Pancreas (tissue), 10 donors: ENCODE results near the gene ZNHIT6. TPM values are rescaled to one million over a fixed set of nuclear protein-coding genes. Genes with fewer than 3 reads are reported as not detected.
"Not testable (repeated sequence)": the region's sequence is repeated elsewhere in the genome, so short reads cannot be mapped to it uniquely, and the experiment has no call there.

Experiments
- ATAC-seq, 4 donors: fragments of 200-7000 bp; cut with Tn5 transposase; one replicate each; pipeline versions ENCODE4 v1.8.0 to v1.9.1; 2020; ENCODE audit warnings: mild to moderate bottlenecking in 4 of 4, moderate library complexity in 4 of 4
- DNase-seq, 6 donors: peaks; one replicate each; pipeline ENCODE4 v3.0.0-alpha.2; 2020
- FAIRE-seq: peaks from 2 replicates; lab custom pipeline; 2012; peaks lifted over from hg19 to GRCh38; lab: Jason Lieb, UNC
- H3K27ac ChIP-seq, 4 donors: fragments of 200-600 bp; sonication (generic); 1 replicate in 3 of 4; 2 replicates in 1 of 4; pipeline versions ENCODE4 v1.5.0 to v1.8.0; 2020
- H3K27me3 ChIP-seq, 4 donors: fragments of 200-600 bp; one replicate each; pipeline ENCODE4 v1.8.0; 2021
- H3K36me3 ChIP-seq, 3 donors: fragments of 200-600 bp; sonication (generic) in 1 of 3; one replicate each; pipeline versions ENCODE4 v1.5.0 to v1.8.0; 2020 to 2021
- H3K4me1 ChIP-seq, 3 donors: fragments of 200-600 bp; one replicate each; pipeline ENCODE4 v1.8.0; 2021
- H3K4me3 ChIP-seq, 4 donors: fragments of 200-600 bp; sonication (generic) in 2 of 4; one replicate each; pipeline versions ENCODE4 v1.5.0 to v1.8.0; 2020 to 2021
- H3K9me3 ChIP-seq, 4 donors: fragments of 200-600 bp; one replicate each; pipeline ENCODE4 v1.8.0; 2021
- CTCF ChIP-seq, 4 donors: fragments of 200-600 bp; sonication (generic) in 3 of 4; IDR thresholded peaks; one replicate each; pipeline versions ENCODE4 v1.5.0 to v1.8.0; 2021; ENCODE audit warnings: antibody characterized with exemption in 4 of 4
- WGBS, 2 donors: extraction: QIAGEN DNeasy Blood & Tissue Kit; methylation state at CpG; one replicate each; pipeline ENCODE4 v1.1.7; 2013; 5-methylcytosine and 5-hydroxymethylcytosine counted together
- intact Hi-C, 3 donors: fragments of 100-400 bp; cut with DNase I; formaldehyde crosslinking; loops; one replicate each; pipeline versions ENCODE4 v1.11.1 to v1.14.2; 2022
- polyA plus RNA-seq, 2 donors: library from polyadenylated mRNA; stranded (reverse); fragments of 200-250 nt; gene quantifications; one replicate each; pipeline ENCODE4 v1.2.3, GENCODE V29; 2013
- total RNA-seq, 6 donors: library from RNA; stranded (reverse); fragmentation: NEBNext Ultra II Directional in 4 of 6; extraction: Animal tissue kit (Norgen Biotek cat#: 25700) in 4 of 6; gene quantifications; one replicate each; pipeline versions ENCODE4 v1.2.1 to v1.2.4, GENCODE V29; 2021 to 2023
- donor health status: healthy with polysubstance abuse.
- donor health status: DM: no; HTN: no; CAD: no; lungs with moderate emphysema.
- donor health status: DM: no; HTN: no; CAD: no.
- donor health status: control.
- donor health status: control.
- donor health status: Bipolar disorder and iron deficiency.
- donor health status: DM: yes; HTN: yes; CAD: no.
- donor health status: DM: no; HTN: no; CAD: no.
- donor health status: DM: no; HTN: no; CAD: no.
- donor health status: DM: yes; HTN: yes; CAD: no.

The ZNHIT6 gene
- total and polyA plus RNA-seq, 8 donors, result 3.0 to 7.5 (median 5.3) TPM

GRCh38 chr1:85734931-85735330, 26.7 kb upstream of the ZNHIT6 start:
- TF ChIP-seq CTCF (IDR thresholded peaks at IDR 0.05), result no peak
- Histone ChIP-seq H3K9me3 (no peaks in the 10 kb centered on the region), H3K36me3 (no peaks in the 10 kb centered on the region), H3K27ac (no peak overlapping the region), H3K4me1 (no peaks in the 10 kb centered on the region), H3K4me3 (no peak overlapping the region), H3K27me3 (no peaks in the 10 kb centered on the region)
- no peak for ATAC-seq
- no peak for DNase-seq
- FAIRE-seq, result no peak
- intact Hi-C loops, result no loop called here
- 69 to 84% methylated on average over 1 of the region's 1 CpG for WGBS, 2 donors

- no peak for TF ChIP-seq CTCF (IDR thresholded peaks at IDR 0.05)
- no peak for DNase-seq
- H3K9me3 ChIP-seq, result no peaks in the 10 kb centered on the region
- H3K4me1 ChIP-seq, result no peaks in the 10 kb centered on the region
- intact Hi-C loops, result no loop called here
- no peaks in the 10 kb centered on the region for H3K27me3 ChIP-seq
- 89 to 92% methylated on average over 7 of the region's 7 CpGs for WGBS, 2 donors
- no peaks in the 10 kb centered on the region for H3K36me3 ChIP-seq
- FAIRE-seq, result no peak
- no peak for ATAC-seq
- no peak overlapping the region for H3K4me3 ChIP-seq
- H3K27ac ChIP-seq, result no peak overlapping the region
Observed at GRCh38 chr1:85718678-85719340, 10.6 kb upstream of the ZNHIT6 start.

- DNase-seq, H3K4me1 ChIP-seq, H3K9me3 ChIP-seq, intact Hi-C loops, H3K4me3 ChIP-seq, H3K36me3 ChIP-seq, FAIRE-seq, H3K27me3 ChIP-seq, H3K27ac ChIP-seq, ATAC-seq: not testable (repeated sequence)
- 78 to 81% methylated on average over 14 of the region's 14 CpGs for WGBS, 2 donors
Observed at GRCh38 chr1:85714418-85715114, 6.3 kb upstream of the ZNHIT6 start.

- H3K4me3 ChIP-seq, result peak overlapping the region; percentile 56 to 69 (median 64)
- ATAC-seq, result peak in 2 of 4 donors; percentile 2 to 17
- WGBS, 2 donors, result 75 to 93% methylated on average over 6 of the region's 6 CpGs
- TF ChIP-seq CTCF (IDR thresholded peaks at IDR 0.05), result no peak
- no peak for FAIRE-seq
- peak in 1 of 6 donors; percentile 10 for DNase-seq
- intact Hi-C loops, result no loop called here
- H3K36me3 ChIP-seq, result peaks cover 0 to 6% (median 0%) of the 10 kb centered on the region in 3 donors
- H3K9me3 ChIP-seq, result no peaks in the 10 kb centered on the region
- H3K27me3 ChIP-seq, result no peaks in the 10 kb centered on the region
- H3K27ac ChIP-seq, result peak overlapping the region; percentile 64 to 88 (median 82)
- peaks cover 6 to 14% (median 11%) of the 10 kb centered on the region in 3 donors for H3K4me1 ChIP-seq
Observed at GRCh38 chr1:85708829-85709227, 595 bp upstream of the ZNHIT6 start.

GRCh38 chr1:85707267-85707989, 805 bp downstream of the ZNHIT6 start:
- WGBS, 2 donors, result 12% methylated on average over 13 of the region's 13 CpGs
- Histone ChIP-seq H3K27ac (peak overlapping the region in 2 of 4 donors; percentile 76 to 88), H3K4me3 (peak overlapping the region; percentile 56 to 69 (median 64)), H3K9me3 (no peaks in the 10 kb centered on the region), H3K36me3 (peaks cover 0 to 6% (median 0%) of the 10 kb centered on the region in 3 donors), H3K27me3 (no peaks in the 10 kb centered on the region), H3K4me1 (peaks cover 6 to 14% (median 11%) of the 10 kb centered on the region in 3 donors)
- no peak for TF ChIP-seq CTCF (IDR thresholded peaks at IDR 0.05)
- ATAC-seq (no peak), FAIRE-seq (no peak), DNase-seq (no peak)
- intact Hi-C loops, result no loop called here
